Fibroblast of peridontal ligament (primary cell): Measurements from ENCODE around the gene FMN1.

Source experiments
- DNase-seq: peaks from one replicate; pipeline ENCODE4 v3.0.0-alpha.2; 2010; ENCODE audit errors: extremely low read depth

The FMN1 gene

DNA sequence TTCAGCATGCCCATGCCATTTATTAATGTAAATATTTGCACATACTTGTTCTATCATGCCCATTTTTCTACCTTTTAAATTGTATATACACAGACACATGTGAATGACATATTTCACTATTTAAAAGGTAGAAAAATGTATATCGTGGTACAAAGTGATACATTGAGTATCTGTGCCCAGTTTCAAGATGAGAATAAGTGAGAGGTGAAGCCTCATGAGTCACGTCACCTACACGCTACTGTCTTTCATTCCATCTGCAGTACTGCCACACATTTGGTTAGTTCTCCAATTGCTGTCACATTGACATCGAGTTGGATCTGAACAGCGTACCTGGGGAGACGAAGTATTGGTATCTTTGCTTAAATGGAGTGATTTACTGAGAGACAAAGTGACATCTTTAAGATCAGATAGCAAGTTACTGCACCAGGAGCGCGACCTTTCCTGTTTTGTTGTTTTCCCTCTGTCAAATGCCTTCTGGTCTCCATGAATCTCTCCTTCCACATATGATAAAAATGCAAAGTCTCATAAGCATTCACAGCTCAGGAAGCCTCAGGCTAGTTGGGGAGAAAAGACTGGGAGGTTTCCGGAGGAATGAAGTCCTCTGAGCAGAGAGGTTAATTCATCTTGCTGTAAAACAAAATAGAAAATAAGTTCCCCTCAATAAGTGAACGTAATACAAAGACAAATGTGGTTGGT lies 464.7 kb downstream of the FMN1 start:
- DNase-seq, result no peak

DNA sequence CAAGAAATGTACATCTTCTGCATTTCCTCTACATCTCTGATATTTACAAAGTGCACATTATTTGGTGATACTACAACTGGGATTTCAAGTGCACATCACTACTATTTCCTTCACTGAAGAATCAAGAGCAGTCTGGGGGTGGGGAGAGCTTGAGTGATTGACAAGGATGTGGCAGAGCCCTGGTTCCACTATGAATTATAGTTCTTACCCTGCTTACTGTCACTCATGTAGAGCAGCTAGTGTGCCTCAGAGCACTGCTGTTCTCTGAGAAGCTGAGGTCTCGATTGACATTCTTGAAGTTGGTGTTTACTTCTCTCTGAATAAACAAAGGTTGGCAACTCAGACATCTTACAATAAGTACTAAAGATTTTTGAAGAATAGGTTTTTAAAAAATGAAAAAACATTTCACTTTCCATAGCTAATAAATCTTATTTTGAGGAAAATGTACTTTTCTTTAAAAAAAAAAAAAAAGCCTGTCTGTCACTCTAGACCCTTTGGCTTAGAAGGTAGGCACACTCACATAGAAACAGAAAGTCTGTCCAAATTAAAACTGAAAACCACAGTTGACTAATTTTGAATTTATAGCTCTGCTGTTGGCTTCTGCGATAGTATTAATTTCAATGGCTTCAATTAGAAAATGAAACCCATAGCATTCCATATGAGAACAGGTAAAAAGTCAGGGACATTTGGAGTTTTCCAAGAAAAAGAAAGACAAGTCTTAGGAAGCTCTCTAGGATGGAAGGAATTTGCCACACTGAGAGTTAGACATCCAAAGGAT lies 471.2 kb downstream of the FMN1 start:
- DNase-seq, result peak; percentile 25

DNA sequence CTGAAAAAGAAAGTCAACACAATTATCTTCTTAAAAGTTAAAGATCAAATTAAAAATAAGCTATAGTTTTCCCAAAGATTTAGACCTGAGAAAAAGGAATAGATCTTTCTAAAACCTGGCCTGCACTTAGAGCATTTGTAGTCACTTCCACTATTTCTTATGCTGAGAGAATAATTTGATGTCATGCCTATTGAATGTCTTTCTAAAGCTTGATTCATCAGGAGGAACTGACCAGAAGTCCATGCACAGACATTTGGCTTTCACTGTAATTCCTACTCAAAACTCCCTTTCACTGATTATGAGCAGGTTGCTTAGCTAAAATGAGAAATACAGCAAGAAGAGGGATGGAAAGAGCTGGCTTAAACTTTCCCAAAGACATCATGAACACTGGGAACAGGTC lies 472.4 kb downstream of the FMN1 start:
- DNase-seq, result peak; percentile 56

DNA sequence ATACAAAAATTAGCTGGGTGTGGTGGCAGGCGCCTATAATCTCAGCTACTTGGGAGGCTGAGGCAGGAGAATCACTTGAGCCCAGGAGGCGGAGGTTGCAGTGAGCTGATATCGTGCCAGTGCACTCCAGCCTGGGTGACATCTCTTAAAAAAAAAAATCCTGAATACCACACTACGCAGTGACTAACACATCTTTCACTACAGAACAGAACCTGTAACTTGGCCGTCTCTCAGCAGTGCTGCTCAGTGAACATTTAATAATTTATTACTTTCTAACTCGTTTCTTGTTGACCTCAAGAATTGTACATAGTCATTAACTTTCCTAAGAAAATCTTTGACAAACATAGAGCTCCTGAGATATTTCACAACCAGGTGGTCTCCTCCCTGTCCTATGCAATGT lies 472.9 kb downstream of the FMN1 start:
- peak; percentile 39 for DNase-seq

DNA sequence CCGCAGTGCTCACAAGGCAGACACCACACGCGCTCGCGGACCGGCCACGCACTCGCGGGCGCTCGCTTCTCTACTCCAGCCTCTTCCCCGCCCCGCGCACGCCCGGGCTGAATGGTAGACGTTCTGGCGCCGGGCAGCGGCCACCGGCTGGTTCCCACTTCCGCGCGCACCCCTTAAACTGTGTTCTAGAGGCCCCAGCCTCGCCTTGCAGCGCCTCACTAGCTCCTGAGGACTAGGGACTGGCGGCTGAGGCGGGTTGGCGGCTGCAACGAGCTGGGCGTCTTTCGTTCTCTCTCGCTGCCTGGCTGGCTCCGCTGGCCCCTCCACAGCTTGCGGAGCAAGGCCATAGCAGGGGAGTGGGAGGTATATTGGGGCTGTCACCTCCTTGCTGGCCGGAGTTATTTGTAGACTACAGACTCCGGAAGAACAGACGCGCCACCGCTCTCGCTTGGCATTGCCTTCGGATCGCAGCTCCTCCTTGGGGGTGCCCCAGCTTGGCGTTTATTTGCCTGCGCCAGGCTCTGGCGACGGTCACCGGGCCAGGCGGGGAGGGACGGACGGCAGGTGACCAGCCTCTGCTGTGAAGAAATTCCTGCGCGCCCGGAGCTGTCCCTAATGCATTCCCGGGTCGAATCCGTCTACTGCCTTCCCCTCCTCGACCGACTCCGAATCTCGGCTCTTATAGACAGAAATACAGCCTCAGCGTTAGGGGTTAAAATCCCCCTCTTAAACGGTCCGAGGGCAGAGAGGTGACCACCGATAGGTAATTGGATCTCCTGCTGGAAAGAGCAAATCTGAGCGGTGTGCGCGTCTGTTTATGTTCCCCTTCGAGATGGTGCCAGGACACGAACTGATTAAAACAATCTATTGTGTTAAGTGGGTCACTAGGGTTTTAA lies 475.4 kb downstream of the FMN1 start:
- peak; percentile 24 for DNase-seq

DNA sequence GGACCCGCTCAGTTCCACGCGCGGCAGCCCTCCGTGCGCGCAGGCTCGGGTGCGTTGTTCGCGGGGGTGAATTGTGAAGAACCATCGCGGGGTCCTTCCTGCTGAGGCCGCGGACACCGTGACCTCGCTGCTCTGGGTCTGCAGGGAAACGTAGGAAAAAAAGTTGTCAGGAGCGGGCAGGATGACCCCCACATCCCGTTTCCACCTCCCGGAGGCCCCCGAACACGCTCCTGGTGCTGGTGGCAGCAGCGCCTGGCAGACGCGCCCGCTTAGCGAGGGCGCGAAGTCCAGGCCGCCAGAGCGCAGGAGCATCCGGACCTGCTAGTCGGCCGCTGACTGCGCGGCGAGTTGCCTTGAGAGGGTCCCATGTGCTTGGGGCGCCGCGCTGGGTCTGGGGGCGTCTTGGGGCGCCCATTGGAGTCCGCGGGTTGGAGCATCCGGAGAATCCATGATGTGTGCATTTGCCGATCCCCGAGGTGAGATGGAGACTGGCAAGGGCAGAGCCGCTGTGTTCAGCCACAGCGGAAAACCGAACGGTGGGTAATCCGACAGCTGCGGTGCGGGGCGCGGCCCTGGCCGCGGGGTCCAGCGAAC lies 476.2 kb downstream of the FMN1 start:
- peak; percentile 41 for DNase-seq

DNA sequence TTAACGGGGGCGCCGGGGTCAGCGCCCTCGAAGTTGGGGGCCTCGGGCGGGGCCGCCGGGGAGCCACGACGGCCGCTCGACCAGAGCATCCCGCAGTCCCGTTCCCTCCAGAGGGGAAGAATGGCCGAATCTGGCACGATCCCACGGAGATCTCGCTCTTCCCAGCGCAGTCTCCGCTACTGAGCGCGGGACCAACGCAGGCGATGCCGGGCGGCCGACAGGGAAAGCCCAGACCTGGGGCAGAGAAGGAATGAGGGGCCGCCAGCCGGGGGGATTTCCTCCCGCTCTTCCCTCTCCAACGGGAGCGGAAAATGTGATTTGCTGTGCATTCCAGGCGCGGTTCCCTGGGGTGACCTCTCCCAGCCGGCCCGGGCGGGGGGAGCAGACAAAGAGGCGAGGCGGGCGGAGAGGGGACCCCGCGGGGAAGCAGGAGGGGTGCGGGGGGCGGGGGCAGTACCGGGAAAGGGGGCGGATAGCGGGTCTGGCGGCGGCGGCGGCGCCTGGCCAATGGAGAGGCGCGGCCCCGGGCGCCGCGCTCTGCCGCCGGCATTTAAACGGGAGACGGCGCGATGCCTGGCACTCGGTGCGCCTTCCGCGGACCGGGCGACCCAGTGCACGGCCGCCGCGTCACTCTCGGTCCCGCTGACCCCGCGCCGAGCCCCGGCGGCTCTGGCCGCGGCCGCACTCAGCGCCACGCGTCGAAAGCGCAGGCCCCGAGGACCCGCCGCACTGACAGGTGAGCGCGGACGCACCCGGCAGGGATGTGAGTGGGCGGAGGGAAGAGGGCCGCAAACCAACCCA lies 476.9 kb downstream of the FMN1 start, which contains the start of gene GREM1:
GREM1 (plus strand) TSS at position 579 of the 801 bp plus-strand sequence. CDS start 12,687 bp downstream, outside the sequence.
- peak; percentile 65 for DNase-seq

DNA sequence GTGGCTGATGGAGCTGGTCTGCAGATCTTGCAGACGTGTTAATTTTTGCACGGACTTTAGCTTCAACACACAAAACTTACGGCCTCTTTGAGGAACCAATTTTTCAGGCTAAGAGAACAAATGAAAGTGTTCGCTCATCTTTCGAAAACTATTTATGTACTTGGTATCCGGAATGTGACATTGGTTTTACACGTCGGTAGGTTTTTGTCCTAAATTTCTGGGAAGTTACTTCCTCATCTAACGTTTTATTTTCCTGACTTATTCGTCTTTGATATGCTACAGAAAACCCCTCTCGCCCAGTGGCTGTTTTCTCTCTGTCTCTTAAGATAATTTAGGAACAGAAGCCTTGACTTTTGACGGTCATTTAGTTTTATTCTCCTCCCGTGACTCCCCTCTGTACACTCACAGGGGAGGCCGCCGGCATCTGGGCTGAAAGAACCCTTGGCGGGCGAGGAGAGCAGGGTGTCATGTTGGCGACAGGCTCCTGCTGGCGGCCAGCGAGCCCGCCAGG lies 477.5 kb downstream of the FMN1 start:
- no peak for DNase-seq

DNA sequence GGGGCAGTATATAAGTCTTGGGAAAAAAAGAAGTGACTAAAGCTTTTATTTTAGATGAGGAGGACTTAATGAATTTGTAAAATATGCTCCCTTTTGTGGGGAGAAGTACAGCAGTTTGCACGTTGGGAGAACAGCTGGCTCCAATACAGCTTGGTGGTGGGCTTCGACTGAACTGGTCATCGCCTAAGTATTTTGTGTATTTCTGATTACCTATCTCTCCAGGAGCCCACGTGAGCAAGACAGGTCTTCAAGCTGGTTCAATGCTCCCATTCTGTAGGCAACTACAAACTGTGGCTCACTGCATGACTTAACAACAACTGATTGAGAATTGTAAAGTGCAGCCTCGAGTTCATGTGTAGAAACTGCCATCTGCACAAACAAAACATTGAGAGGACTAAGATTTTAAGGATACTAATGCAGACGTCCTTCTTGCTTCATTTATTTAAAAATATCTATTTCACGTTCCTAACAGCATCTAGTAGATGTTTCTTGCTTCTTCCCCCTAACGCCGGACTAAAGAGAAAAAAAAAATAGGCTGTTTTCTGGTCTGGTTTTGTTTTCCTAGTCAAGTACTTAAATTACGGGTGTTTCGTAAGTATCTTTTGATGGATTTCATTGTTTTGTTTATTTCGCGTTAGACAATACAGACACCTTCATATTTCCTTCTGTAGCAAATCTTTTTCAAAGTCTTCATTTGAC lies 478.1 kb downstream of the FMN1 start:
- no peak for DNase-seq
